Activated CD8-positive, alpha-beta memory T cell treated with anti-CD3 and anti-CD28 coated beads for 36 hours (primary cell): ENCODE results near the gene MYL9. TPM values are rescaled to one million over a fixed set of nuclear protein-coding genes. Genes with fewer than 3 reads are reported as not detected.

Source experiments
- CTCF ChIA-PET: fragments of 350-600 bp; sonication (Branson Sonifier 250); formaldehyde crosslinking; loops from one replicate; lab custom pipeline; 2021; ENCODE audit warnings: antibody characterized with exemption; lab: Charles Lee
- POLR2A ChIA-PET: fragments of 350-600 bp; sonication (Branson Sonifier 250); formaldehyde crosslinking; loops from one replicate; lab custom pipeline; 2021; ENCODE audit warnings: antibody characterized with exemption; lab: Charles Lee
- total RNA-seq, 2 experiments: library from RNA; stranded (reverse); gene quantifications; one replicate each; pipeline ENCODE4 v1.2.3, GENCODE V29; 2021

Gene MYL9
- under 1 TPM; 0.17 to 0.19 TPM for total RNA-seq

DNA sequence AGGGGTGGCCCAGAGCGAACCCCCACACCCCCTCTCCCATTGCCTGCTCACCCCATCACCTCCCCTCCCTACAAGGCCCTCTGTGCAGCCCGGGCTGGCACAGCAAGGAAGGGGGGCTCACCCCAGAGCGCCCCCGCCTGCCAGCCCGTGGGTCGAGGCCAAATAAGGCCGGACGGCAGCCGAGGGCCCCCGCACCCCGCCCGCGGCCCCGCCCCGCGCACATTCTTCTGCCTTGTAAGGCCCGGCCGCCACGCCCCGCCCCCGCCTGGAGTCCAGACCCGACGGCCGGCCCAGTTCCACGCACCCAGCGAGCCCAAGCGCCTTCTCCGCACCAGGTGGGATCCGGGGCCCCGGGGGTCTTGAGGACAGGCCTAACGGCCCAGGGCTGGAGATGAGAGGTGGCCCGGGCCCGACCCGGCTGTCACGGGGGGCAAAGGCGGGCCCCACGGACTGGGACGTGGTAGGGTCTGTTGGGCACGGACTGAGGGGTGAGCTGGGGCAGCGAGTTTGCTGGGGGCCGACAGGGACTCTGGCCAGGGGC, at the start of gene MYL9:
Gene MYL9 (plus strand): TSS at position 293 of the 541 bp plus-strand sequence. CDS start 3,366 bp downstream, outside the sequence.
- ChIA-PET CTCF (interaction anchor here (0.6 kb wide), 1 partner anchor 16 kb away, joined by 5 read pairs; no protein-coding TSS in a partner anchor), POLR2A (no interaction called here)

DNA sequence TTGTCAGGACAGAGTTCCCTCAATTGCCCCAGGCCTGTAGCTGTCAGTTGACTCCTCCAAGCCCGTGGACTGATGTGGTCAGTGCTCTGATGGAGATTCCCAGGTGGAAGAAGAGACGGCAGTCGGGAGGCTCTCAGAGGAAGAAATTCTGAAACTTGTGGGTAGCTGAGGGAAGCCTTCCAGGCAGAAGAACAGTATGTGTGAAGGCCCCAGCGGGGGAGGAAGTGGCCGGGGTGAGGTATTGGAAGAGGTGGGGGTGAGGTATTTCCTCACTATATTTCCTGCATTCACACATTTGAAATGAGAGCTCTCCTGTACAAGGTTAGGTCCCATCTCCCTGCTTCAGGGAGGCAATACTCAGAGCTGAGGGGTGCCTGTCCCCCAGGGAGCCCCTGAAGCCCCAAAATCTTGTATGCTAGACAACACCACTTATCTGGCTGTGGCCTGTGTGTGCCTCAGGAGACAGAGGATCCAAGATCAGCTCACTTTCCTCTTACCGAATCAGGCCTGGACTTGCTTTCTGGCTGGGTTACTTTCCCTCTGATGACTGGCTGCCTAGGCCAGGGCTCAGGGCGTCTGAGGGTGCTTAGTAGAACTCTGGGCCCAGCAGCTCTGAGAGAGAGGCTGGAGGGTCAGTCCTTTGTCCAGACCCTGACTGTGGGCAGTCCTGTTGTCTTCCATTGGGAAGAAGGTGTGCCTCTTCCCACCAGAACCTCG, 49.3 kb upstream of the MYL9 start:
- CTCF ChIA-PET: interaction anchor here (1.0 to 1.4 kb wide), 4 partner anchors 9 to 242 kb away, joined by 3 to 10 read pairs (median 5); no protein-coding TSS in a partner anchor
- POLR2A ChIA-PET: interaction anchor here (0.6 to 1.2 kb wide), 4 partner anchors 27 to 383 kb away, joined by 3 to 5 read pairs (median 4); partner anchors contain the start of gene TGIF2

DNA sequence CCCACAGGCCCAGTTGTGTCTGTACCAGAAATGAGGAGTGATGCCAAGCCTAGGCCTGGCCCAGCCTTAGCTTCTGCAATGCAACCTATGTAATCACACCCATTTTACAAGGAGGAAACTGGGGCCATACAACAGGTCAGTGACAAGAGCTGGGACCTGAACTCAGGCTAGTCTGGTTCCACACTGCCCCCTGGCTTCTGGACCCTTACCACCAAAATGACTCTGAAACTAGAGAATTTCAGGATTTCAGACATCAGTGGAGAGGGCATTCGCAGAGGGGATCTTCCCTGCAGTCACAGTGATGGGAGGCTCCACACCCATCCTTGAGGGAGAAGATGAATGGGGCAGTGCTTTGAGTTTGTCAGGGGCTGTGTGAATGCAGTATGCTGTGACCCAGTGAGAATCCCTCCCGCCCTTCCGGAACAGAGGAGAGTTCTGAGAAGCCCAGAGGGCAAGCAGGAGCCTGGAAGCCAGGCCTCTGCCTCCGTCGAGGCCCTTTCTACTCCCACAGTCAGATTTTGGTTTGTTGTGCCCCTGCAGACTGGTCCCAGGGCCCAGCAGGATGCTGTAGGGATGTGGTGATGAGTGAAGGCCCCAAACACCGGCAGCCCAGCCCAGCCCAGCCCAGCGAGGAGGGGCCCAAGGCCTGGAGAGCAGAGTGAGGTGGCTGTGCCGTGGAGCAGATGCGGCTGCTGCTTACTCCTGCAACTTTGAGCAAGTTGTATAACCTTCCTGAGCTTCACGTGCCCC, 48.1 kb upstream of the MYL9 start:
- ChIA-PET CTCF (interaction anchor here (0.5 to 1.4 kb wide), 3 partner anchors 8 to 78 kb away, joined by 3 to 10 read pairs (median 4); no protein-coding TSS in a partner anchor), POLR2A (interaction anchor here (0.5 kb wide), 1 partner anchor 522 kb away, joined by 4 read pairs; no protein-coding TSS in a partner anchor)

DNA sequence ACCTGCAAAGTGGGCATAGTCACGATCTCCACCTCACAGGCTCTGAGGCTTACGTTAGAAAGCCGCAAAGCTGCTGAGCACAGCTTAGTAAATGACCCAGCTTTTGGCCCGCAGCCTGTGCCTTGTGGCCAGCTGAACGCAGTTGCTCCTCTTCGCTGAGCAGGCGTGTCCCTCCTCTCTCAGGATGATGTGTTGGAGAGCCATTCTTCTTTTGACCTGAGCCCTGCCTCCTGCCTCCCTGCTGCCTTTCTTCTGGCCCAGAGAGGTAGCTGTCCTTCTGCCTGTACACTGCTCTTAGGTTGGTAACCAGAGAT, 47.6 kb upstream of the MYL9 start:
- POLR2A ChIA-PET: no interaction called here
- CTCF ChIA-PET: interaction anchor here (1.3 kb wide), 1 partner anchor 21 kb away, joined by 3 read pairs; no protein-coding TSS in a partner anchor

DNA sequence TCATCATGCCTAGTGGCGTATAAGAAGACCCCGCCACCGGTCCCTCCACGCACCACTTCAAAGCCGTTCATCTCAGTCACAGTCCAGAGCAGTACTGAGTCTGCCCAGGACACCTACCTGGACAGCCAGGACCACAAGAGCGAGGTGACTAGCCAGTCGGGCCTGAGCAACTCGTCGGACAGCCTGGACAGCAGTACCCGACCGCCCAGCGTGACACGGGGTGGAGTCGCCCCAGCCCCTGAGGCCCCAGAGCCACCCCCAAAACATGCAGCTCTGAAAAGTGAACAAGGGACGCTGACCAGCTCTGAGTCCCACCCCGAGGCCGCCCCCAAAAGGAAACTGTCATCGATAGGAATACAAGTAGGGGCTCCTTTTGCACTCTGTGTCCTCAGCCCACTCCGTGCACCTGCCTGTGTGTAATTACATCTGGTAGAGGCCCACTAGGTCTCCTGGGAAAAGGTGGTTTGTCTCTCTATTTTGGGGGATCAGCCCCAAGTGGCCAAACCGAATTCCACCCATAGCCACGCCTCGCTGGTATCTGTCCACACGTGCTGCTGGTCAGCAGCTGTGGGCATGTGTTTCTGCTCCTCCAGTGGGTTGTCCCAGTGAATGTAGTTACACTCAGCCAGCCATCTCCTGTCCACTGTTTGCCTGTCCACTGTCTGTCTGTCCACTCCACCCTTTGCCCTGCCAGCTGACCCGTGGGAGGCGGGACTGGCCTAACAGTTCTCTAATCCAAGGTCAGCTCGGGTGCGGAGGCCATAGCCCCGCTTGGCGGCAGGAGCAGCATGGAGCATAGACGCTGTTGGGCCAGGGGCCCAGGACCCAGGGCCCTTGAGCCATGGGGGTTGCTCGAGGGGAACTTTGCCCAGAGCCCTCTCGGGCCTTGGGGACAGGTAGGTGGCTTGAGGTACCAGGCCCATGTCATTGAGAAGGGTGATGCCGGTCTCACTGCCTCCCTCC, 44.3 kb upstream of the MYL9 start:
- POLR2A ChIA-PET: no interaction called here
- CTCF ChIA-PET: no interaction called here

DNA sequence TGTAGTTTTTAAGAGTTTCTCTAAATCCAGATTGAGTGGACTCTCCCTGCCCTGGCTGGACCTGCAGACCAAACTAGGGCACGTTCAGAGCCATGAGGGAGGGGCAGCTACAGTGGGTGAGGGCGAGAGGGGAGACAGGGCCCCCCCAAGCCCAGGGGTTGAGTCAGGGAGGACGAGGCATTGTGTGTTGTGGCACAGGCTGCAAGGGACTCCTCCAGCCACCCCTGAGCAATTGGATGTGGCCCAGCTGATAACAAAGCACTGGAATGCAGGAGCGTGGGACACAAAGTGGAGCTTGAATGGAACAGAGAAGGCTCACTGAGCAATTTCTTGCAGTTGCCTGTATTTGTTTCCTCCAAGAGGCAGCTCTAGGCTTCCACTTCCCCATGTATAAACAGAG, 43.5 kb upstream of the MYL9 start:
- CTCF ChIA-PET: no interaction called here
- POLR2A ChIA-PET: no interaction called here

DNA sequence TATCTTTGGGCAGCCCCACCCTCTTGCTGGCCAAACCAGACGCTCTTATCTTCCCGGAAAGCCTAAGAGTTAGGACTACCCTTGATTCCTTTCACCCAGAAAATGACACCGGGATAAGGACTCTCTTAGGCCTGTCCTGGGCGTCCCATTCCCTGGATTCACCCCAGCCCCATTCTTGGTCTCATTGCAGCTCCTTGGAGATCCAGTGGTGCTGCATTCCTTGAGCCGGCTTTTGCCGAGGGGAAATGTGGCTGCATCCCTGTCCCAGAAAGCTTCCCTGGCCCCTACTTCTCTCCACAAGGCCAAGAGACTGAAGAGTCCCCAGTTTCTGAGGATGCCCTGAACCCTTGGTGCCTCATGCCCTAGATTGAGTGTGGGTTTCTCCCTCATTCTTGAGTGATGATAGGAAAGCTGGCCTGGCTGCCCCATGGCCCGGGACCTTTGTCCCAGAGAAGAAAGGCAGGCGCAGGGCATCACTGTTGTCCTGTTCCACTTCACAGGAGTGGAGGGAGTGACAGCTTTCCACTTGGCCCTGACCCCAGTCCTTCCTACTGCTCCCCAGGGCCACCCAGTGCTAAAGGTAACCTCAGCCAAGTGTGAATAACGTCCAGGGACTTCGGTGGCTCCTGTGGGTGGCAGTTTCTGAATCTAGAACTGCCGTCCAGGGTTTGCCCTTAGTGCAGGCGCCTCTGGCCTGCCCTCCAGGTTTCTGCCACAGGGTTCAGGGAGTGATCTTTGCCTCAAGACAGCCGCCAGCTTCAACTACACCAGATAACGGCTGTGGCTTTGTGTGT, 42.7 kb upstream of the MYL9 start:
- ChIA-PET CTCF (interaction anchor here (1.1 kb wide), 1 partner anchor 22 kb away, joined by 3 read pairs; no protein-coding TSS in a partner anchor), POLR2A (no interaction called here)

DNA sequence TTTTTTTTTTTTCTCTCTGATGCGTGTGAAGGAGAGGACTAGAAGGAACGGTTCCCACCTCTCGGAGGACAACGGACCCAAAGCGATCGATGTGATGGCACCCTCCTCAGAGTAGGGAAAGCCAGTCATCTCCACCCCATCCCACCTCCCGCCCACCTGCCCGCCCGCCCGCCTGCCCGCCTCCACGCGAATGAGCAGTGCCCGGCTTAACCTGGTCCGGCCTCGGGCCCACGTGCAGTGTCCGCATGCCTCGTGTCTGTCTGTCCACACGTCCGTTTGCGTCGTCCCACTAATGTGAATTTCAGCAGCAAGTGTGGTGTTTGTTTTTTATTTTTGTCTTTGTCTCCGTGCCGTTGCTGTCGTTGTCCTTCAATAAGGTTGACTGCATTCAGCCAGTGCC, 42.1 kb upstream of the MYL9 start:
- CTCF ChIA-PET: interaction anchor here (1.1 kb wide), 1 partner anchor 23 kb away, joined by 3 read pairs; no protein-coding TSS in a partner anchor
- POLR2A ChIA-PET: no interaction called here

DNA sequence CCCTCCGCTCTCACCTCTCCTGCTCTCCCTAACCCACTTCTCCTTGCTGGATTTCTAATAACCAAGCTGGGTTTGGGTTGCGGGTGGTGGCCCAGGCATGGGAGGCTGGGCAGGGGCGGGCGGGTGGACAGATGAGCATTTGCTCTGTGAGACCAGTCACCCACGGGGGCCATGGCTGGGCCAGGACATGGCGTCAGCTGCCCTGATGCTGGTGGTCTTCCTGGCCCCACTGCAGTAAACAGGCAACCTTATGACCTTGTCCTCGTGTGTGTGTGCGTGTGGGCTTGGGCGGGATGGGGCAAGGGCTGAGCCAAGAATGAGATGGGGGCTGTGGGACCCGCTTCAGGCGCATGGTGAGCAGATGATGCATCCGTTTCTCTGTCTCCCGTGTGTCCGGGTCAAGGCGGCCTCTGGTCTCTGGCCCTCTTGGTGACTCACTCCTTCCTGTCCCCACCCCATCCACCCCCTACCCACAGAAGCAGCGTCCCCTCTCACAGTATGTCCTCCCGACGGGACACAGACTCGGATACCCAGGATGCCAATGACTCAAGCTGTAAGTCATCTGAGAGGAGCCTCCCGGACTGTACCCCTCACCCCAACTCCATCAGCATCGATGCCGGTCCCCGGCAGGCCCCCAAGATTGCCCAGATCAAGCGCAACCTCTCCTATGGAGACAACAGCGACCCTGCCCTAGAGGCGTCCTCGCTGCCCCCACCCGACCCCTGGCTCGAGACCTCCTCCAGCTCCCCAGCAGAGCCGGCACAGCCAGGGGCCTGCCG, 41.4 kb upstream of the MYL9 start:
- POLR2A ChIA-PET: no interaction called here
- CTCF ChIA-PET: interaction anchor here (1.1 to 2.0 kb wide), 2 partner anchors 7 to 23 kb away, joined by 3 to 10 read pairs; no protein-coding TSS in a partner anchor

DNA sequence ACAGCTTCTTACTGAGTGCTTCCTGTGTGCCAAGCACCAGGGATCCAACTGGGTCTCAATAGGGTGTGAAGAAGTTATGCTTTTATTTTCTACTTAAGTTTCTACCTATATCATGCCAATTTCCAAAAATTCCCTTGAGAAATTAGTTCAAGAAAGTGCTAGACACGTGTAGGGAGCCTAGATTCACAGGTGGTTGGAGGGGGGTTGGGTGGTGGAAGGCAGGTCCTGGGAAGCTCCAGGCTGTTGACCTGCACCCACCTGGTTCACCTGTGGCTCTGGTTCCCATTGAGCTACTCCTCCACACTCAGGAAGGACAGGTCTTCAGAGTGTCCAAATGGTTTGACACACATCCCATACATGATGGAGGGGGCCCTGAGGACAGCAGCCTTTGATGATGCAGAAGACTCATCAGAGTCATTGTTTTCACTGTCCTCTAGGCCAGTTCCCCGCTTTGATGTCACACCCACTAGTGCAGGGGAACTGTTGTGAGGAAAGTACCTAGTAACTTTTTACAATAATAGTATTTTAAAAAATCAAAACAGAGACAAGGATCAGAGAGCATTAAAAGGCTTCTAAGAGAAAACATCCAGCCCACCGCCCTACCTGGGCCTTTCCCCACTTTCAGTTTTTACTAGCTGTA, 39.8 kb upstream of the MYL9 start:
- ChIA-PET CTCF (interaction anchor here (0.7 to 2.0 kb wide), 2 partner anchors 9 to 205 kb away, joined by 3 to 10 read pairs; no protein-coding TSS in a partner anchor), POLR2A (no interaction called here)

DNA sequence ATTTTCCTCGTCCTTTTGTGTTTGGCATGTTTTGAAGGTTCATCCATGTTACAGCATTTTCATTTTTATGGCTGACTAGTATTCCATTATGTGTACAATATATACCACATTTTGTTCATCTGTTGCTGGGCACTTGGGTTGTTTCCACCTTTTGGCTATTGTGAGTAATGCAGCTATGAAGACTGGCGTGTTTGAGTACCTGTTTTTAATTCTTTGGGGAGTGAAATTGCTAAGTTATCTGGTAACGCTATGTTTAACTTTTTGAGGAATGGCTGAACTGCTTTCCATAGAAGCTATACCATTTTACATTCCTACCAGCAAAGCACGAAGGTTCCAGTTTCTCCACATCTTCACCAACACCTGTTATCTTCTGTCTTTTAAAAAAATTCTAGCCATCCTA, 37.0 kb upstream of the MYL9 start:
- ChIA-PET CTCF (no interaction called here), POLR2A (no interaction called here)

DNA sequence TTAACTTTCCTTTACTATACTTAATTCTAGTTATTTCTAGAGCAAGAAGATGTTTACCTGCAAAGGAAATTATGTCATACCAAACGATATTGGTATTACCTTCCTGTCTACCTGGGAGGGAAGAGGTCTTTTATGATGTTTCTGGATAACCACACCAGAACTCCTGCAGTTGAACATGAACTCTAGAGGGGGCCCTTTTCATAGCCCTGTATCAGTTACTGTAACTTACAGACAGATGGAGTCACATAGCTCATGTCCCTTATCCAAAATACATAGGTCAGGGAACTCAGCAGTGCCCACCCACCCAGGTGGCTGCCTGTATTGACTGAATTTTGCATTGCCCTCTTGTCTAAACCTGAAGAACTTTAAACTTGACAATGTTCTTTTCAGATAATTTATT, 35.1 kb upstream of the MYL9 start:
- CTCF ChIA-PET: interaction anchor here (0.8 to 1.3 kb wide), 3 partner anchors 13 to 100 kb away, joined by 3 read pairs; partner anchors contain the start of gene RAB5IF
- POLR2A ChIA-PET: no interaction called here

DNA sequence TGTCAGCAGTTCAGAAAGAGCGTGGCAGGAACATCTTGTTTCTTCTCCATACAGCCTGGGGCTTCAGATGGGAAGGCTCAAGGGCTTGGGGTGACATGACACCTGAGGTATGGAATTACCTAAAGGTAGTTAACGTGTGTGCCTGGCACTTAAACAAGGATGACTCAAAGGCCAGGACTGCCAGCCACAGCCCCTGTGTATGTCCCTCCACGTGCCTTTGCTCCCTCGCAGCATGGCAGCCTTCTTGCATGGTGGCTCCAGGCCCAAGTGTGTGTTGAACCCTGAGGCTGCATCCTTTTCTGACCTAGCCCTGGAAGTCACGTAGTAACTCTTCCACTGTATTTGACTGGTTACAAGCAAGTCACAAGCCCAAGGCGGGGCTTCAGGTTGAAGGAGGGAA, 33.6 kb upstream of the MYL9 start:
- ChIA-PET CTCF (interaction anchor here (0.7 kb wide), 1 partner anchor 208 kb away, joined by 7 read pairs; no protein-coding TSS in a partner anchor), POLR2A (no interaction called here)

DNA sequence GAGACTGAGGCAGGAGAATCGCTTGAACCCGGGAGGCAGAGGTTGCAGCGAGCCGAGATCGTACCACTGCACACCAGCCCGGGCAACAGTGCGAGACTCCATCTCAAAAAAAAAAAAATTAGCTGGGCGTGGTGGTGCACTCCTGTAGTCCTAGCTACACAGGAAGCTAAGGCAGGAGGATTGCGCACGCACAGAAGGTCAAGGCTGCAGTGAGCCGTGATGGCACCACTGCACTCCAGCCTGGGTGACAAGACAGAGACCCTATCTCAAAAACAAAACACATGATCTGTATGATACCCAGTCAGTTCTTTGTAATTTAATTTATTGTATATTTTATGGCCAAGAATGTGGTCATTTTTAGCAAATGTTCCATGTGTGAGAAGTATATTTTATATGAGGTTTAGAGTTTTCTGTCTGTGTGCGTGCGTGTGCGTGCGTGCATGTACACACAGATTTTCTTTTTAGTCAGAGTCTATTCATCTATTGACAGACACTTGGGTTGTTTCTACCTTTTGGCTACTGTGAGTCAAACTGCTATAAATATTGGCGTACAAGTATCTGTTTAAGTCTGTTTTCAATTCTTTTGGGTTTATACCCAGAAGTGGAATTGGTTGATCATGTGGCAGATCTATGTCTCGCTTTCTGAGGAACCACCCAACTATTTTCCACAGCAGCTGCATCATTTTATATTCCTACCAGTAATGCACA, 22.2 kb upstream of the MYL9 start:
- CTCF ChIA-PET: interaction anchor here (1.3 kb wide), 1 partner anchor 13 kb away, joined by 3 read pairs; no protein-coding TSS in a partner anchor
- POLR2A ChIA-PET: interaction anchor here (0.6 to 1.4 kb wide), 3 partner anchors 27 to 65 kb away, joined by 3 to 5 read pairs (median 3); no protein-coding TSS in a partner anchor

DNA sequence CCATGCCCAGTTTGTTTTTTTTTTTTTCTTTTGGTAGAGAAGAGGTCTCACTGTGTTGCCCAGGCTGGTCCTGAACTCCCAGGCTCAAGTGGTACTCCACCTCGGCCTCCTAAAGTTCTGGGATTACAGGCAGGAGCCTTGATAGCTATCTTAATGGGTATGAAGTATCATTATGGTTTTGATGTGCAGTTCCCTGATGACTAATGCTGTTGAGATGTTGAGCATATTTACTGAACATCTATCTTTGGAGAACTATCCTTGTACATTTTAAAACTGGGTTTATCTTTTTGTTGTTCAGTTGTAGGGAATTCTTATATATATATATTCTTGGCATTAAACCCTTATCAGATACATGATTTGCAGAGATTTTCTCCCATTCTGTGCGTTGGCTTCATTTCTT, 21.4 kb upstream of the MYL9 start:
- ChIA-PET POLR2A (interaction anchor here (1.4 kb wide), 1 partner anchor 28 kb away, joined by 3 read pairs; no protein-coding TSS in a partner anchor), CTCF (interaction anchor here (1.3 kb wide), 1 partner anchor 14 kb away, joined by 3 read pairs; no protein-coding TSS in a partner anchor)

DNA sequence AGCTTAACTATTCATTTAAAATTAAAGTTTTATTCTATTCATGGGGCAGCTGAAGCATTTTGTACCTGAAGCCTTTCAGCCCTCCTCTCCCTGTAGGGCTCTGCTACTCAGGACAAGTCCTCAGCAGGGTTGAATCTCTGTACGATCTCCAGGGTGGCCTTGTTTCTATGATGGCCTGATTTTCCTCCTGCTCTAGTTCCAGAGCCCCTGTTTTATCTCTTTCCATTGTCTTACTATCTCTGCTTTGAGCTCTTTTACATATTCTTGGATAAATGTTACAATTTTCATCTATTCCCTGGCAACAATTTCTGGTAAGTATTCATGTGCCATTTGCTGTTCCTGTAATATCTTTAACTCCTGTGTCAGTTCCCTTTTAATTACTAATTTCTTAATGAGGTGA, 19.8 kb upstream of the MYL9 start:
- POLR2A ChIA-PET: no interaction called here
- CTCF ChIA-PET: no interaction called here
